ENCODE results near the gene ERBB2. TPM values are rescaled to one million over a fixed set of nuclear protein-coding genes. Genes with fewer than 3 reads are reported as not detected.
A peak's percentile ranks its signal among the peaks of the same experiment; 100 is the strongest.

The ERBB2 gene
- total RNA-seq, 4 donors from 2014 or later, result 104 to 339 (median 247) TPM

DNA sequence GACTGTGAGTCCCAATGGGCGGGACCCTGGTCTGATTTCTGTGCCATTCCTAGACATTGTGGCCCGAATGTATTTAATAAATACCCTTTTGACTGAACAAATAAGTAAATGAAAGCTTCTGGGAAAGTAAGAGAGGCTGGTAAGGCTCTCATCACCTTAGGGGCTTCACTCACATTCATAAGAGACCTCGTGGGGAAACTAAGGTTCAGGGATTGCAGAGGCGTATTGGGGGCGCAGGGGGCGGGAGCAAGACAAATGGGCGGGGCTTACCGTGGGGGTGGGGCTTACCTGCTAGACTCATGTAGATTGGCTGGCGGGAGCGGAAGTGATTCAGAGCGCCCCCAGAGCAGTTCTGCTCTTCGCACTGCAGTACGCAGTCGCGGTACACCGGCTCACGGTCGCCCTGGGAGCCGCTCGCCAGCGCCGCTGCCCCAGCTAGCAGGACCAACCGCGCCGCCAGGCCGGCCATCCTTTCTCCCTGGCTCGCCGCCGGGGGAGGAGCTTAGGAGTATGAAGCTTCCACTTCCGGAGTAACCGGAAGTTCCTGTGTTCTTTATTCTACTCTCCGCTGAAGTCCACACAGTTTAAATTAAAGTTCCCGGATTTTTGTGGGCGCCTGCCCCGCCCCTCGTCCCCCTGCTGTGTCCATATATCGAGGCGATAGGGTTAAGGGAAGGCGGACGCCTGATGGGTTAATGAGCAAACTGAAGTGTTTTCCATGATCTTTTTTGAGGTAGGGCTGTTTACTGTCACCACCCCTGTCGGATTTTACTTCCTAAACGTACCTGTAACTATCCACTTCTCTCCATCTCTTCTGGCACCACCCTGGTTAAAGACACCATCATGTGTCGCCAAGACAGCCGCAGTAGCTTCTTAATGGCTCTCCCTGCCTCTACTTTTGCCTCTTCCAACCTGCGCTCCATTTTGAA is 12.1 kb upstream of the ERBB2 start, which contains the start of gene PGAP3:
Gene PGAP3, minus strand, starts transcription at position 512 of the 929 bp plus-strand sequence. Its CDS starts 43 bp downstream, at position 469.
- Histone ChIP-seq H3K9me3 (no peaks in the 10 kb centered on the region), H3K4me1 (peaks cover 0 to 15% (median 3%) of the 10 kb centered on the region in 4 donors), H3K27ac (peak within 1 kb of the TSS; percentile 80 to 97 (median 90)), H3K4me3 (peak within 1 kb of the TSS; percentile 65 to 80 (median 68)), H3K27me3 (no peaks in the 10 kb centered on the region), H3K36me3 (peaks cover 0 to 10% (median 0%) of the 10 kb centered on the region in 3 donors)
- peak; percentile 91 to 95 (median 94) for DNase-seq
- peak; percentile 31 to 71 for TF ChIP-seq POLR2A (IDR thresholded peaks at IDR 0.05)
- TF ChIP-seq, protein P1, sequence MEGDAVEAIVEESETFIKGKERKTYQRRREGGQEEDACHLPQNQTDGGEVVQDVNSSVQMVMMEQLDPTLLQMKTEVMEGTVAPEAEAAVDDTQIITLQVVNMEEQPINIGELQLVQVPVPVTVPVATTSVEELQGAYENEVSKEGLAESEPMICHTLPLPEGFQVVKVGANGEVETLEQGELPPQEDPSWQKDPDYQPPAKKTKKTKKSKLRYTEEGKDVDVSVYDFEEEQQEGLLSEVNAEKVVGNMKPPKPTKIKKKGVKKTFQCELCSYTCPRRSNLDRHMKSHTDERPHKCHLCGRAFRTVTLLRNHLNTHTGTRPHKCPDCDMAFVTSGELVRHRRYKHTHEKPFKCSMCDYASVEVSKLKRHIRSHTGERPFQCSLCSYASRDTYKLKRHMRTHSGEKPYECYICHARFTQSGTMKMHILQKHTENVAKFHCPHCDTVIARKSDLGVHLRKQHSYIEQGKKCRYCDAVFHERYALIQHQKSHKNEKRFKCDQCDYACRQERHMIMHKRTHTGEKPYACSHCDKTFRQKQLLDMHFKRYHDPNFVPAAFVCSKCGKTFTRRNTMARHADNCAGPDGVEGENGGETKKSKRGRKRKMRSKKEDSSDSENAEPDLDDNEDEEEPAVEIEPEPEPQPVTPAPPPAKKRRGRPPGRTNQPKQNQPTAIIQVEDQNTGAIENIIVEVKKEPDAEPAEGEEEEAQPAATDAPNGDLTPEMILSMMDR (IDR thresholded peaks at IDR 0.05), result no peak

DNA sequence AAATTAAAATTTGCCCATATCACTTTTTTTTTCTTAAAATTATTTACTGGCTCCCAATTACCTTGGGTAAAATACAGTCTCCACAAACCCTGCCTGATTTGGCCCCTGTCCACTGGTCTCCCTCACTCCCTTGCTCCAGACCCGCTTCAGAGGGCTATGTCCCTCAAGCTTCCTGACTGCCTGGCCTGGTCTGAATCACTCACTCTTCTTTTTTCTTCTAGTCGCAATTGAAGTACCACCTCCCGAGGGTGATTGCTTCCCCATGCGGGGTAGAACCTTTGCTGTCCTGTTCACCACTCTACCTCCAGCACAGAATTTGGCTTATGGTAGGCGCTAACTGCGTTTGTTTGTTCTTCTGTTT is 11.4 kb upstream of the ERBB2 start:
- no peak for DNase-seq
- TF ChIP-seq, protein P1 (IDR thresholded peaks at IDR 0.05), result no peak
- no peak for TF ChIP-seq POLR2A (IDR thresholded peaks at IDR 0.05)
- H3K9me3 ChIP-seq, result no peaks in the 10 kb centered on the region
- peaks cover 0 to 15% (median 3%) of the 10 kb centered on the region in 4 donors for H3K4me1 ChIP-seq
- peaks cover 0 to 10% (median 0%) of the 10 kb centered on the region in 3 donors for H3K36me3 ChIP-seq
- peak overlapping the region; percentile 80 to 97 (median 90) for H3K27ac ChIP-seq
- peak overlapping the region; percentile 65 to 80 (median 68) for H3K4me3 ChIP-seq
- H3K27me3 ChIP-seq, result no peaks in the 10 kb centered on the region

DNA sequence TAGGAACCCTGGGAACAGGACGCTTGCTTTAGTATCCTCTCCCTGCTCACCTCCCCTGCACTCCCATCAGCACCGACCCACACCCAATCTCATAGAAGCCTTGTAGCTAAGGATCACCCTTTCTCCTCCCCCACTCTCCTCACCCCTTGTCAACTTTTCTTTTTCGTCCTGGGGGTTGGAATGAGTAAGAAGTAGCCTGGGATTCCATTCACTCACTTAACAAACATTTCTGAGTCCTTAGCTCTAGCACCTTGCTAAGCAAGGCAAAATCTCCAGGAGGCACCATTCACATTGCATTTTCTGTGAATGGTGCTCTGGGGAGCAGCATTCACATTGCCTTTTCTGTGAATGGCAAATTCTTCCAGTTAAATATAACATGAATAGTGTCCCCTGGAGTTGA is 10.9 kb upstream of the ERBB2 start:
- H3K9me3 ChIP-seq, result no peaks in the 10 kb centered on the region
- DNase-seq, result no peak
- no peak overlapping the region for H3K27ac ChIP-seq
- peaks cover 0 to 10% (median 0%) of the 10 kb centered on the region in 3 donors for H3K36me3 ChIP-seq
- peaks cover 0 to 15% (median 3%) of the 10 kb centered on the region in 4 donors for H3K4me1 ChIP-seq
- H3K4me3 ChIP-seq, result peak overlapping the region in 1 of 4 donors; percentile 68
- TF ChIP-seq, protein P1 (IDR thresholded peaks at IDR 0.05), result no peak
- TF ChIP-seq POLR2A (IDR thresholded peaks at IDR 0.05), result no peak
- no peaks in the 10 kb centered on the region for H3K27me3 ChIP-seq

DNA sequence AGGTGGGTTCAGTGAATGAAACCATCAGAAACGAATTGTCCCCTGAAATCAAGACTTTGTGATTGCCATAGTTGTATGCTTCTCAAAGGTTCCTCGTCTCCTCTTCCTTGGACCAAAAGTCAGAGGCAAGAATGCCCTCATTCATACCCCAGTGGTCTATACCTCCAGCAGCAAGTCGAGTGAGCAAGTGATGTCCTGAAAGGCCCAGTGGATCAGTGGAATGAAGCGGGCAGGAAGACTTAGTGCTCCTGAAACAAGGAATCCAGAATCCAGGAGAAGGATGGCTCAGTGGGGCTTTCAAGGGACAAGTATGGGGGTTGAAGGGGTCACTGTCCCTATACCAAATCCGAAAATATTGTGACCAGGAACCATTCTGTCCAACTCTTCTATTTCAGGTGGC is 5.3 kb upstream of the ERBB2 start:
- Histone ChIP-seq H3K36me3 (no peaks in the 10 kb centered on the region), H3K9me3 (no peaks in the 10 kb centered on the region), H3K4me1 (peaks cover 0 to 12% (median 0%) of the 10 kb centered on the region in 4 donors), H3K27me3 (no peaks in the 10 kb centered on the region), H3K27ac (peak overlapping the region in 2 of 4 donors; percentile 75 to 80), H3K4me3 (no peak overlapping the region)
- TF ChIP-seq POLR2A (IDR thresholded peaks at IDR 0.05), result no peak
- TF ChIP-seq, protein P1 (IDR thresholded peaks at IDR 0.05), result no peak
- DNase-seq, result no peak

DNA sequence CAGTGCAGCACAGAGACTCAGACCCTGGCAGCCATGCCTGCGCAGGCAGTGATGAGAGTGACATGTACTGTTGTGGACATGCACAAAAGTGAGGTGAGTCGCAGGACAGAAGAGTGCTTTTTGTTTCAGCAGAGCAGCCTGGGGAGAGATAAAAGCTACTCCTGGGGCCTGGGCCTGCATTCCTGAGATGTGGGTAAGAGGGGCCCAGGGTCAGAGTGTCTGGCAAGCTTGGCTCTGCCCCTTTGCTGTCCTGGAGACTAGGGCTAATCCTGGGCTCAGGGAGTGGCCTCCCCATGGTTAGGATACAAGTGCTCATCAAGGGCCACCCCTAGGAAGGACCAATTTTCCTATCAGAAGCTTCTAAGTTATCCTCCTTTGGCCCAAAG is 4.8 kb upstream of the ERBB2 start:
- DNase-seq, result no peak
- H3K9me3 ChIP-seq, result no peaks in the 10 kb centered on the region
- H3K27ac ChIP-seq, result peak overlapping the region in 3 of 4 donors; percentile 53 to 80 (median 75)
- peaks cover 0 to 12% (median 0%) of the 10 kb centered on the region in 4 donors for H3K4me1 ChIP-seq
- no peak overlapping the region for H3K4me3 ChIP-seq
- H3K27me3 ChIP-seq, result no peaks in the 10 kb centered on the region
- TF ChIP-seq, protein P1 (IDR thresholded peaks at IDR 0.05), result no peak
- no peak for TF ChIP-seq POLR2A (IDR thresholded peaks at IDR 0.05)
- no peaks in the 10 kb centered on the region for H3K36me3 ChIP-seq

All from Peyer's patch (tissue), 4 donors.